ENCODE results near the gene CORO2B.

The CORO2B gene

DNA sequence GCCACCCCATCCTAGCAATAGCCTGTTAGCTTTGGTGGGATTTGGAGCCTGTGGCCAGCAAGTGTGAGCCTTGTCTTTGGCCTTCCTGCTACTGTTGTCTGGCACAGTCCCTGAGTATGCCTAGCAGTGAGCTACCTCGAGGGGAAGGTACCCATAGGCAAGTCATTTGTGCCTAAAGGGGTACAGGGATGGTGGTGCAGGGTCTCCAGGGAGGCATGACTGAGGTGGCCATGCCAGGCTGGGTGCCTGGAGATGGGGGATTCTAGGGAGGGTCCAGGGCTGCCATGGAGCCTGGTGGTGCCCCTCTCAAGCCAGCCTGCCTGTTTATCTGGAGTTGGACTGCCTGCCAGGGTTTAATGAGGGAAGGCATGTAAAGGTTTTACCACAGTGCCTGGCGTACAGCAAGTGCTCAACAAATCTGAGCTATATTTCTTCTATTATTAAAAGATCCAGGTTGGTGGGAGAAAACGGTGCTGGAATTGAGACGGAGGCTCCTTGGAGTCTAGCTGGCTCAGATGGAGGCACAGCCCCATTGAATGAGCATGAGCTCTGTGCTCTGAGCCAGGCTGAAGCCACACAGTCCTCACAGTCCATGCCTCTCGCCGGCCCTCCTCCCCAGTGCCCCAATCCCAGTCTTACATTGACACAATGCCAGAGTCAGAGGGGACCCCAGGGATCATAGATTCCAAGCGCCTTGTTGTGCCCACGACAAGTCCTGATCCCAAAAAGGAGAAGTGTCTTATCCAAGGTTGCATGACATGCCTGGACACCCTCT, 76.2 kb downstream of the CORO2B start:
- no peak for DNase-seq
- in situ Hi-C loops (cut with MboI; ENCODE audit: low pct_unique_long_range_greater_than_20kb, low sequenced_read_pairs): no loop called here

DNA sequence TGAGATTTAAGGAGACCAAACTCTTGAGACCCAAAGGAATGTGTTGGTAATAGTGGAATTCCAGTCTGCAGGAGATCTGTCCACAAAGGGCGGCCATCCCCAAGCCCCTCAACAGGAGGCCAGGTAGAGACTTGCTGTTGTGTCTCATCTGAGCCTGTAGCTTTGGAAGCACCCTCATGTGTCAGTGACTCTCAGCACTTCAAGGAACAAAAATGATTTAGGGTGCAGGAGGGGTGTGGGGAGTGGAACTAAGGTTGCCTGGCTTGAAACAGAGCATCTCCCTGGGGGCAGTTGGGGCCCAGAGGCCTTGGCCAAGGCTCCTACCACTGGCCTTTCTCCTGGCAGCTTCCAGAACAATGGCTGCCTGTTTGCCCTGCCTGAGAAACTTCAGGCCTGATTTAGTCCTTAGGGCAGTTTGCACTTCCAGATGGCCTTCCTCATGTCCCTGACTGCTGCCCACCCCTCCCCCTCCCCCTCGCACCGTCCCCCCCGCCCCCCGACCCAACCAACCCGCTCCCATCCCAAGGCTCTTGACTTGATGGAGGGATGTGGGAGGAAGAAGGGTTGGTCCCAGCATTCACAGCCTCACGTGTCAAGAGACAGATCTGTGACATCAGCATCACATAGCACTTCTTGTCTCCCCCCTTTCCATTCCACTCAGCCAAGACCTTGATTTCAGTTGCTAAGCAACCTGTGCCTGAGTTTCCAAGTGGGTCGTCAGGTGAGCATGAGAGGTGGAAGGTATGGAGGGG, 77.1 kb downstream of the CORO2B start:
- in situ Hi-C loops (cut with MboI; ENCODE audit: low pct_unique_long_range_greater_than_20kb, low sequenced_read_pairs): no loop called here
- no peak for DNase-seq

DNA sequence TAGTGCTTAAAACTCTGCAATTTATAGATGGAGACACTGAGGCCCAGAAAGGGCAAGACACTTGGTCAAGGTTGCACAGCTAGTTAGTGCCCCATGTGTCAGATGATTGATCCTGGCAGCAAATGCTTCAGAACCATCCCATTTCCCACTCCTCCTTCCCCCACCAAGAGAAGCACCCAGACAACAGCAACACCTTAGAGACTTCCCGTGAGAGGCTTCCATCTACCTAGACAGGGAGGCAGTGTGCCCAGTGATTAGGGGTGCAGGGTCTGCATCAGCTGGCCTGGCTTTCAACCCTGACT, 77.6 kb downstream of the CORO2B start:
- in situ Hi-C loops (cut with MboI; ENCODE audit: low pct_unique_long_range_greater_than_20kb, low sequenced_read_pairs): no loop called here
- no peak for DNase-seq

DNA sequence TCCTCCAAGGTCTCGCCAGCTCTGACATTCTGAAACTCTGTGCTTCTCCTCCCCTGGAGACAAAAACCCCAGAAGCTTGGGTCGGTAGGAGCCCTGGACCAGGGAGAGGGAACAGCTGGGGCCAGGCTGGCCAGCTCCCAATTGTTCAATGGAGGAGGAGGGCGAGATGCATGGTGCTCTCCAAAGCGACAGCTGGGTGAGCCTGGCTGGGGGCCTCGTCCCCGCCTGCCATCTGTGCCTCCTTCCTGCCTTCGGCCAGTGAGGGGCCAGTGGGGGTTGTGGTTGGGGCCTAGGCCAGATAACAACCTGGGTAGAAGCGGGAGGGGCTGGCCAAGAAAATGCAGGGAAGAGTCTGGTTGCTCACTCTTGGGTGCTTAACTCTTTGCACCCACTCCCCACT, 79.4 kb downstream of the CORO2B start:
- in situ Hi-C loops (cut with MboI; ENCODE audit: low pct_unique_long_range_greater_than_20kb, low sequenced_read_pairs): no loop called here
- no peak for DNase-seq

GRCh38 chr15:68658641-68659358, 80.0 kb downstream of the CORO2B start:
- no peak for DNase-seq
- in situ Hi-C loops (cut with MboI; ENCODE audit: low pct_unique_long_range_greater_than_20kb, low sequenced_read_pairs): no loop called here

DNA sequence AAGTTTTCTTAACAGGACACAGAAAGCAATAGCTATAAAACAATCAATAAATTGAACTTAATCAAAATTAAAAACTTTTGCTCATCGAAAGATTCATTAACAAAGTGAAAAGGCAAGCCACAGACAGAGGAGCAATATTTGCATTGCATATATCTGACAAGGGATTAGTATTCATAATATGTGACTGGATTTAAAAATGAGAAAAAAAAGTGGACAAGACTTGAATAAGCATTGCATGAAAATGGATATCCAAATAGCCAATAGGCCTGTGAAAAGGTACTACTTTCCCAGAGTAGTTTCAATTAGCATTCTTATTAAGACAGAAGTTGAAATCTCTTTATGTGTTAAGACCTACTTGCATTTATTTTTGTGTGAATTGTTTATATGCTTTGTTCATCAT, 84.7 kb downstream of the CORO2B start:
- no peak for DNase-seq
- in situ Hi-C loops (cut with MboI; ENCODE audit: low pct_unique_long_range_greater_than_20kb, low sequenced_read_pairs): no loop called here

DNA sequence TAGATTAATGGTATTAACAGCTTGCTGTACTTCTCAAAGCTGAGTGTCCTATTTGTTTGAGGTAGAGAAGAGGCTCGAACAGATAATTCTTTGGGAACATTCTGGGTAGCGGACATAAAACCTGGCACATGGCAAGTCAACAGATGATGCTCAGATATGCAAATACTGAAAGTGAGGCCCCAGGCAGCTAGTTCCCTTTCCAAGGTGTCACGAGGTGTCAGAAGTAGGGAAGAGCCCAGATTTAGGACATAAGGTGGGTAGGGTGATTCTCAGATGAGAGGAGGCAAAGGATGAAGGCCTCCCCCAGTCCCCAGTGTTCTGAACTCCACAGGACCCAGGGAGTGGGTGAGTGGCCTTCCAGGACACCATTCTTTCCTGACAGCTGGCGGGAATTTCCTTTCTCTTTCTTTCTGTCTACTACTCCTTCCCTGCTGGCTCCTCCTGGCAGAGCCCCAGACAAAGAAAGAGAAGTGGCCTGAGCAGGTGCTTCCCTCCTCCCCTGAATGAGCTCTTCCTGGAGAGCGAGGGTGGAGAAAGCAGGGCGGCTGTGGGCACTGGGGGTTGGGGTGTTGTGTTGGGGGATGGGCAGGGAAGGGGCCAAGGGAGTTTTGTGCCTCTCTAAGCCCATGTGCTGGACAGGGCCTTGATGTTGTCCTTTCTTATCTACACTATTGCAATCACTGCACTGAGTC, 87.5 kb downstream of the CORO2B start:
- DNase-seq: peak; percentile 46
- in situ Hi-C loops (cut with MboI; ENCODE audit: low pct_unique_long_range_greater_than_20kb, low sequenced_read_pairs): no loop called here

DNA sequence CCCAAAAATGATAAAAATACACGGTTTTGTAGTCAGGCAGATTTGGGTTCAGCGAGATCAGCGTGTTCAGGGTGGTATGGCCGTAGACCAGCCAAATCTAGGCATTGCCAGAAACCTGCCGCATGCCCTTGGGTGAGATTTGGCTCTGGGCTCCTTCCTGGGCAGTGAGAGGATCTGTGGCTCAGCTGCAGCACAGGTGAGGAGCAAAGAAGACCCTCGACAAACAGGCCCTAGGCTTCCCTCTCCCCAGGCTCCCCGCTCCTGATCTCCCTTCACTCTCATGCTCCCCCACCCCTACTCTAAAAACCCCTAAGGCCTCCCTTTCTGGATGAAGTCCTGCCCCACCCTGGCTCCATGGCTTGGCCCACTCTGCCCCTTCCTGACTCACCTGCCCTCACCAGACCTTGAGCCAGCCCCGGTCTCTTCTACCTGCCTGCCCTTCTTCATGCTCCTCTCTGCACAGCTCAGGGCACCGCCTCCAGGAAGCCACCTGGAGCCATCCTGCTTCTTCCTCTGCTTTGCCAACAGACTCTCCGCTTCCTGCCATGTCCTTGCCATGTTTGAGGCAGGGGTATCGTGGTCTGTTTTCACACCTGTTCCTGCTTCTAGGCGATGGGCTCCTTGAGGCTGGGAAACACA, 88.1 kb downstream of the CORO2B start:
- no peak for DNase-seq
- in situ Hi-C loops (cut with MboI; ENCODE audit: low pct_unique_long_range_greater_than_20kb, low sequenced_read_pairs): no loop called here

- in situ Hi-C loops (cut with MboI; ENCODE audit: low pct_unique_long_range_greater_than_20kb, low sequenced_read_pairs): no loop called here
- no peak for DNase-seq
These were observed 89.2 kb downstream of the CORO2B start for GRCh38 chr15:68667800-68668625.

DNA sequence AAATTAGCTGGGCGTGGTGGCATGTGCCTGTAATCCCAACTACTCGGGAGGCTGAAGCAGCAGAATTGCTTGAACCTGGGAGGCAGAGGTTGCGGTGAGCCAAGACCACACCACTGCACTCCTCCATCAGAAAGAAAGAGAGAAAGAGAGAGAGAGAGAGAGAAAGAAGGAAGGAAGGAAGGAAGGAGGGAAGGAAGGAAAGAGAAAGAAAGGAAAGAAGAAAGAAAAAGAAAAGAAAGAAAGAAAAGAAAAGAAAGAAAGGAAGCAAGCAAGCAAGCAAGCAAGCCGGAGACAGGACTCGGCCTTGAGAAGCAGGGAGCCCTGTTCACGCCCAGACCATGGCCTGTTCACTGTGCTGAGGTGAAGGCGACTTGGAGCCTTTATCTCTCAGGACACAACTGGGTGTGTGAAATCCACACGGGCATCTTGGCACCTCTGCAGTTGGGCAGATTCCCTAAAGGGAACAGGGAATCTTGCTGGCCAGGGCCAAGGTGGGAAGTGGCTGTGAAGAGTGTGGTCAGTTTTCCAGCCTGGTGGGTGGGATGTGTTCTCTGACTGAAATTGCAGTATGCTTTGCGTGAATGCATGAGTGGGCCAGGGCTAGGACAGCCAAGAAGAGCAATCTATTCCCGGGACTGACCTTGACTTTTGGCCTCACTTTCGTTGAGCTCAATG, 90.3 kb downstream of the CORO2B start:
- in situ Hi-C loops (cut with MboI; ENCODE audit: low pct_unique_long_range_greater_than_20kb, low sequenced_read_pairs): no loop called here
- DNase-seq: no peak

DNA sequence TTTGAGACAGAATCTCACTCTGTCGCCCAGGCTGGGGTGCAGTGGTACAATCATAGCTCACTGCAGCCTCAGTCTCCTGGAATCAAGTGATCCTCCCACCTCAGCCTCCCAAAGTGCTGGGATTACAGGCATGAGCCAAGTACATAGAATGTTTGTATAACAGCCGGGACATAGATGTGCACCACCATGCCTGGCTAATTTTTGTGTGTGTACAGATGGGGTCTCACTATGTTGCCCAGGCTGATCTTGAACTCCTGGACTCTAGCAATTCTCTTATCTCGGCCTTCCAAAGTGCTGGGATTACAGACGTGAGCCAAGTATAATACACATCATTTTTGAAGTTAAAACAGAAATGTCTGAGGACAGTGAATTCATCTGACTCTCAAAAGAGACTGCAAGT, 93.5 kb downstream of the CORO2B start:
- no peak for DNase-seq
- in situ Hi-C loops (cut with MboI; ENCODE audit: low pct_unique_long_range_greater_than_20kb, low sequenced_read_pairs): no loop called here

DNA sequence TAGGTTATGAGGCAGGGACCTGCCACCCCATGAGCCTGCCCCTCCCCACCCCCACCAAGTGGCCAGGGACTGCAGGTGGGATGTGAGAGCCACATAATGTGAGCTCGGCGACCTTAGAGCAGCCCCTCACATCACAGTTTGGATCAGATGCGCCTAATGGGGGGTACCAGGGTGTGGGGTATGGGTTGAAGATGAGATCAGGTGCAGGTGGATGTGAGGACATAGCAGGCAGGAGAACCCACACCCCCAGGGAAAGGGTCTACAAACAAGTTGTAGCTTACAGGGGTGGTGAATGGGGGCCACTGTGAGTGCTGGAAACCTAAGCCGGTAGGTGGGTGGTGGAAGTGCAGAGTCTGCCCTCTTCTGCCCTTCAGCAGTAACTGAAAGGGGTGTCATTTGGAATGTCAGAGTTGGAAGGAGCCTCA, 94.0 kb downstream of the CORO2B start:
- in situ Hi-C loops (cut with MboI; ENCODE audit: low pct_unique_long_range_greater_than_20kb, low sequenced_read_pairs): no loop called here

GRCh38 chr15:68674975-68675374, 96.2 kb downstream of the CORO2B start:
- in situ Hi-C loops (cut with MboI; ENCODE audit: low pct_unique_long_range_greater_than_20kb, low sequenced_read_pairs): no loop called here
- DNase-seq: peak; percentile 84

More for the DNA sequence above, 94.0 kb downstream of the CORO2B start:
- no peak for DNase-seq

- in situ Hi-C loops (cut with MboI; ENCODE audit: low pct_unique_long_range_greater_than_20kb, low sequenced_read_pairs): no loop called here
These were observed 97.3 kb downstream of the CORO2B start for GRCh38 chr15:68676011-68676605.

DNA sequence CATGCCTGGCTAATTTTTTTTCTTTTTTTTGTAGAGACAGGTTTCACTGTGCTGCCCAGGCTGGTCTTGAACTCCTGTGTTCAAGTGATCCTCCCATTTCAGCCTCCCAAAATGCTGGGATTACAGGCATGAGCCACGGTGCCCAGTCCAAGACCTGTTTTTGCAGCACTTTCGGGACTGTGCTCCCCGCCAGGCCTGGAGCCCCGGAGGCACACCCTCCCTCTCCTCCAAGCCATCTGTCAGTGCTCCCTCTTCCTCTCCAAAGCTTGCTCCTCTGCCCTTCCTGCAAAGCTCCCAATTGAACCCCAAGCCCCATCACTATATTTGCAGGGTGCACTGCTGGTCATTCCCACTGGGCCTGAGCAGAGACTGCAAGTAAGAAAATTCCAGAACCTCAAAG, 98.1 kb downstream of the CORO2B start:
- DNase-seq: no peak
- in situ Hi-C loops (cut with MboI; ENCODE audit: low pct_unique_long_range_greater_than_20kb, low sequenced_read_pairs): no loop called here

More at GRCh38 chr15:68676011-68676605, 97.3 kb downstream of the CORO2B start:
- no peak for DNase-seq

GRCh38 chr15:68677996-68678395, 99.2 kb downstream of the CORO2B start:
- in situ Hi-C loops (cut with MboI; ENCODE audit: low pct_unique_long_range_greater_than_20kb, low sequenced_read_pairs): no loop called here
- no peak for DNase-seq

- DNase-seq: no peak
- in situ Hi-C loops (cut with MboI; ENCODE audit: low pct_unique_long_range_greater_than_20kb, low sequenced_read_pairs): no loop called here
These were observed 100.0 kb downstream of the CORO2B start for GRCh38 chr15:68678746-68679145.

Measured in KBM-7 (cell line).